Measurements from ENCODE around the gene ABTB2.
"Not testable (repeated sequence)": the region's sequence is repeated elsewhere in the genome, so short reads cannot be mapped to it uniquely, and the experiment has no call there.

The ABTB2 gene

GRCh38 chr11:34357701-34358257 is at the start of gene ABTB2:
Gene ABTB2, minus strand, starts transcription at chr11:34358010.
- DNase-seq: peak; percentile 97

GRCh38 chr11:34407121-34407813 is 49.5 kb upstream of the ABTB2 start:
- no peak for DNase-seq

- no peak for DNase-seq
These were observed 48.6 kb upstream of the ABTB2 start for GRCh38 chr11:34406413-34406812.

- no peak for DNase-seq
These were observed 47.5 kb upstream of the ABTB2 start for GRCh38 chr11:34405079-34405858.

GRCh38 chr11:34404280-34404679 is 46.5 kb upstream of the ABTB2 start:
- DNase-seq: no peak

GRCh38 chr11:34403431-34403830 is 45.6 kb upstream of the ABTB2 start:
- DNase-seq: no peak

- no peak for DNase-seq
These were observed 40.0 kb upstream of the ABTB2 start for GRCh38 chr11:34397811-34398210.

- no peak for DNase-seq
These were observed 39.3 kb upstream of the ABTB2 start for GRCh38 chr11:34397120-34397519.

GRCh38 chr11:34395916-34396550 is 38.2 kb upstream of the ABTB2 start:
- no peak for DNase-seq

- no peak for DNase-seq
These were observed 37.0 kb upstream of the ABTB2 start for GRCh38 chr11:34394771-34395300.

- no peak for DNase-seq
These were observed 29.8 kb upstream of the ABTB2 start for GRCh38 chr11:34387653-34388052.

- DNase-seq: not testable (repeated sequence)
These were observed 28.5 kb upstream of the ABTB2 start for GRCh38 chr11:34386356-34386755.

- DNase-seq: no peak
These were observed 24.9 kb upstream of the ABTB2 start for GRCh38 chr11:34382532-34383276.

GRCh38 chr11:34381775-34382174 is 24.0 kb upstream of the ABTB2 start:
- DNase-seq: no peak

- no peak for DNase-seq
These were observed 22.9 kb upstream of the ABTB2 start for GRCh38 chr11:34380696-34381095.

- DNase-seq: no peak
These were observed 21.7 kb upstream of the ABTB2 start for GRCh38 chr11:34379539-34379938.

- no peak for DNase-seq
These were observed 21.3 kb upstream of the ABTB2 start for GRCh38 chr11:34379079-34379478.

GRCh38 chr11:34373727-34374126 is 15.9 kb upstream of the ABTB2 start:
- no peak for DNase-seq

- DNase-seq: no peak
These were observed 8.7 kb upstream of the ABTB2 start for GRCh38 chr11:34366522-34366921.

- DNase-seq: no peak
These were observed 6.3 kb upstream of the ABTB2 start for GRCh38 chr11:34364102-34364501.

GRCh38 chr11:34363363-34364084 is 5.7 kb upstream of the ABTB2 start:
- DNase-seq: no peak

GRCh38 chr11:34360046-34360445 is 2.2 kb upstream of the ABTB2 start:
- DNase-seq: no peak
